ENCODE measurements around the gene MRAP. TPM values are rescaled to one million over a fixed set of nuclear protein-coding genes. Genes with fewer than 3 reads are reported as not detected.

Gene MRAP
- polyA plus RNA-seq, 2 of the 4 experiments (the other 2 are of a cell fraction) = not detected

DNA sequence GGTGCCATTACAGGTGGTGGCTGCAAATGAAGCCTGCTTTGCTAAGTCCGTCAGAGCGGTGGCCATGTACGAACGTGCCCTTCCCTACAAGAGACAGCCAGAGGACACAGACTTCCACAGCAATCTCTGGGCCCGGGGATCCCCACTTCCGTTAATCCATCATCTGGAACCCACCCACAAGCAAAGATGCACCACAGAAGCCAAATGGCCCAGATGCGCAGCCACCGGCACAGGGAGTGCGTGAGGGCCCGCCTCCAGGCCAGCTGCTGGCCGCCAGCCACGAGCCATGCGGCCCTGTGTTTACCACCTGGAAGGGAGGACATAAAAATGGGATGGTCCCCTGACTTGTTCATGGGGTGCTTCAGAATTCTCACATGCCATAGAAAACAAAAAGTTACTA, 22.1 kb downstream of the MRAP start:
- DNase-seq (ENCODE audit: low read depth in 1 of 2, low spot score in 1 of 2) (no peak), FAIRE-seq (no peak), ATAC-seq (no peak)
- POLR2A ChIA-PET = no interaction called here
- WGBS (ENCODE audit: missing lambda C conversion rate) = 92% methylated on average over 7 of the region's 13 CpGs
- Histone ChIP-seq H3K4me3 (no peak overlapping the region), H3K27ac (no peak overlapping the region), H3K9me3 (no peaks in the 10 kb centered on the region), H3K4me2 (no peak overlapping the region), H3K4me1 (peaks cover 18% of the 10 kb centered on the region)
- CTCF ChIA-PET = no interaction called here
- no peak for TF ChIP-seq ZSCAN20 (CRISPR knock-in tag; IDR thresholded peaks at IDR 0.05)

DNA sequence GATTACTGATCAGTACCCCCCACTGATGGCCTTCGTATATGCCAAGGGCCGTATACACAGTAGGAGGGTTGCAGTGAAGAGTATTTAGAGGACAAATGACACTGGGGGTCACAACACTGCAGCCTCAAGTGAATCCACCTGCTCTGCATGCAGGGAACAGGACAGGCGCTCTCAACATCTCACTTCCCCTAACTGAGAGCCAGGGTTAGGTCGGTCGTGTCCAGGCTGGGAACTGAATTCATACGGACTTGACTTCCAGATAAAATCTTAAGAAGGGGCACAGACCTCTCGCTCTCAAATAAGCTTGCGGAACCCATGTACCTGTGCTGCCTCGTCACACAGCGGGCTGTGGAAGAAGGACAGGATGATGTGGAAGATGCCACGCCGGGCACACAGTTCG, 22.8 kb downstream of the MRAP start:
- Histone ChIP-seq H3K4me3 (no peak overlapping the region), H3K9me3 (no peaks in the 10 kb centered on the region), H3K4me1 (peaks cover 18% of the 10 kb centered on the region), H3K4me2 (no peak overlapping the region), H3K27ac (peak overlapping the region in 1 of 2 experiments; percentile 71; a peak in 2 of 6 replicates)
- TF ChIP-seq PHF8 (IDR thresholded peaks at IDR 0.05; ENCODE audit: borderline replicate concordance, low read depth) = no peak
- no peak for TF ChIP-seq TP53 (CRISPR knock-in tag; IDR thresholded peaks at IDR 0.05)
- no peak for TF ChIP-seq GATA3 (IDR thresholded peaks at IDR 0.05; ENCODE audit: borderline replicate concordance)
- no peak for TF ChIP-seq CBX8 (IDR thresholded peaks at IDR 0.05)
- no peak for TF ChIP-seq RAD21 (conservative IDR thresholded peaks at IDR 0.05 in 1 of 2, IDR thresholded peaks at IDR 0.05 in 1 of 2)
- ChIA-PET POLR2A (no interaction called here), CTCF (no interaction called here)
- WGBS (ENCODE audit: missing lambda C conversion rate) = 98% methylated on average over 11 of the region's 13 CpGs
- FAIRE-seq (no peak), ATAC-seq (no peak), DNase-seq (ENCODE audit: low read depth in 1 of 2, low spot score in 1 of 2) (no peak)

DNA sequence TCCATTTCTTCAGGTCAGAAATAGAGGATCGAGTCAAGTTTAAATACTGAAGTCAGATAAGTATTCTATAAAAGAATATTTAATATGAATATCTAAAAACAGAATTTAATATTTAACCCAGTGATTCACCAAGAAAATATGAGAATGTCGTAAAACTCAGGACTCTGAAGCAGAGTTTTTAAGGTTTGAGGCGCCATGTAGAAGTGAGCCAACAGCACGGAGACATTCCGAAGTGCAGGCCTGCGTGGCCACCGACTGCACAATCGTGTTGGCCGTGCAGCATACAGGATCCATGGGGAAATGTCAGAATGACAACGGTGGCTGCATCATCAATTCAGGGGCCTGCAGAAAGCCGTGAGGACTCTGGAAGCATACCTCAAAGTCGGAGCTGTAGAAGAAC, 23.4 kb downstream of the MRAP start:
- peaks cover 18% of the 10 kb centered on the region for H3K4me1 ChIP-seq
- TF ChIP-seq, protein P1, sequence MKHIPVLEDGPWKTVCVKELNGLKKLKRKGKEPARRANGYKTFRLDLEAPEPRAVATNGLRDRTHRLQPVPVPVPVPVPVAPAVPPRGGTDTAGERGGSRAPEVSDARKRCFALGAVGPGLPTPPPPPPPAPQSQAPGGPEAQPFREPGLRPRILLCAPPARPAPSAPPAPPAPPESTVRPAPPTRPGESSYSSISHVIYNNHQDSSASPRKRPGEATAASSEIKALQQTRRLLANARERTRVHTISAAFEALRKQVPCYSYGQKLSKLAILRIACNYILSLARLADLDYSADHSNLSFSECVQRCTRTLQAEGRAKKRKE (CRISPR knock-in tag; IDR thresholded peaks at IDR 0.05; ENCODE audit: low read depth) = no peak
- TF ChIP-seq PHF8 (IDR thresholded peaks at IDR 0.05; ENCODE audit: borderline replicate concordance, low read depth) (no peak), NR3C1 (IDR thresholded peaks at IDR 0.05) (no peak), RCOR1 (IDR thresholded peaks at IDR 0.05; ENCODE audit: low read depth, low read length) (no peak), ZNF302 (CRISPR knock-in tag; IDR thresholded peaks at IDR 0.05) (no peak), POLR2A (IDR thresholded peaks at IDR 0.05; ENCODE audit: low read length) (no peak), CBX2 (IDR thresholded peaks at IDR 0.05; ENCODE audit: borderline replicate concordance, low read depth) (no peak), RFX5 (IDR thresholded peaks at IDR 0.05) (no peak), EHF (CRISPR knock-in tag; IDR thresholded peaks at IDR 0.05) (no peak), SMC3 (IDR thresholded peaks at IDR 0.05) (no peak), RARB (CRISPR knock-in tag; IDR thresholded peaks at IDR 0.05) (no peak), TFCP2L1 (CRISPR knock-in tag; IDR thresholded peaks at IDR 0.05) (no peak), JUN (IDR thresholded peaks at IDR 0.05) (no peak)
- TF ChIP-seq, protein P2, sequence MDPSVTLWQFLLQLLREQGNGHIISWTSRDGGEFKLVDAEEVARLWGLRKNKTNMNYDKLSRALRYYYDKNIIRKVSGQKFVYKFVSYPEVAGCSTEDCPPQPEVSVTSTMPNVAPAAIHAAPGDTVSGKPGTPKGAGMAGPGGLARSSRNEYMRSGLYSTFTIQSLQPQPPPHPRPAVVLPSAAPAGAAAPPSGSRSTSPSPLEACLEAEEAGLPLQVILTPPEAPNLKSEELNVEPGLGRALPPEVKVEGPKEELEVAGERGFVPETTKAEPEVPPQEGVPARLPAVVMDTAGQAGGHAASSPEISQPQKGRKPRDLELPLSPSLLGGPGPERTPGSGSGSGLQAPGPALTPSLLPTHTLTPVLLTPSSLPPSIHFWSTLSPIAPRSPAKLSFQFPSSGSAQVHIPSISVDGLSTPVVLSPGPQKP (IDR thresholded peaks at IDR 0.05; ENCODE audit: low read depth, low read length) = no peak
- TF ChIP-seq, protein P3, sequence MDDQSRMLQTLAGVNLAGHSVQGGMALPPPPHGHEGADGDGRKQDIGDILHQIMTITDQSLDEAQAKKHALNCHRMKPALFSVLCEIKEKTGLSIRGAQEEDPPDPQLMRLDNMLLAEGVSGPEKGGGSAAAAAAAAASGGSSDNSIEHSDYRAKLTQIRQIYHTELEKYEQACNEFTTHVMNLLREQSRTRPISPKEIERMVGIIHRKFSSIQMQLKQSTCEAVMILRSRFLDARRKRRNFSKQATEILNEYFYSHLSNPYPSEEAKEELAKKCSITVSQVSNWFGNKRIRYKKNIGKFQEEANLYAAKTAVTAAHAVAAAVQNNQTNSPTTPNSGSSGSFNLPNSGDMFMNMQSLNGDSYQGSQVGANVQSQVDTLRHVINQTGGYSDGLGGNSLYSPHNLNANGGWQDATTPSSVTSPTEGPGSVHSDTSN (IDR thresholded peaks at IDR 0.05) = no peak
- TF ChIP-seq, protein P4, sequence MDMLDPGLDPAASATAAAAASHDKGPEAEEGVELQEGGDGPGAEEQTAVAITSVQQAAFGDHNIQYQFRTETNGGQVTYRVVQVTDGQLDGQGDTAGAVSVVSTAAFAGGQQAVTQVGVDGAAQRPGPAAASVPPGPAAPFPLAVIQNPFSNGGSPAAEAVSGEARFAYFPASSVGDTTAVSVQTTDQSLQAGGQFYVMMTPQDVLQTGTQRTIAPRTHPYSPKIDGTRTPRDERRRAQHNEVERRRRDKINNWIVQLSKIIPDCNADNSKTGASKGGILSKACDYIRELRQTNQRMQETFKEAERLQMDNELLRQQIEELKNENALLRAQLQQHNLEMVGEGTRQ (IDR thresholded peaks at IDR 0.05) = no peak
- TF ChIP-seq, protein P5, sequence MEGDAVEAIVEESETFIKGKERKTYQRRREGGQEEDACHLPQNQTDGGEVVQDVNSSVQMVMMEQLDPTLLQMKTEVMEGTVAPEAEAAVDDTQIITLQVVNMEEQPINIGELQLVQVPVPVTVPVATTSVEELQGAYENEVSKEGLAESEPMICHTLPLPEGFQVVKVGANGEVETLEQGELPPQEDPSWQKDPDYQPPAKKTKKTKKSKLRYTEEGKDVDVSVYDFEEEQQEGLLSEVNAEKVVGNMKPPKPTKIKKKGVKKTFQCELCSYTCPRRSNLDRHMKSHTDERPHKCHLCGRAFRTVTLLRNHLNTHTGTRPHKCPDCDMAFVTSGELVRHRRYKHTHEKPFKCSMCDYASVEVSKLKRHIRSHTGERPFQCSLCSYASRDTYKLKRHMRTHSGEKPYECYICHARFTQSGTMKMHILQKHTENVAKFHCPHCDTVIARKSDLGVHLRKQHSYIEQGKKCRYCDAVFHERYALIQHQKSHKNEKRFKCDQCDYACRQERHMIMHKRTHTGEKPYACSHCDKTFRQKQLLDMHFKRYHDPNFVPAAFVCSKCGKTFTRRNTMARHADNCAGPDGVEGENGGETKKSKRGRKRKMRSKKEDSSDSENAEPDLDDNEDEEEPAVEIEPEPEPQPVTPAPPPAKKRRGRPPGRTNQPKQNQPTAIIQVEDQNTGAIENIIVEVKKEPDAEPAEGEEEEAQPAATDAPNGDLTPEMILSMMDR (IDR thresholded peaks at IDR 0.05) = no peak
- FAIRE-seq = no peak
- CTCF ChIA-PET = no interaction called here
- 40% methylated on average over 12 of the region's 12 CpGs for WGBS (ENCODE audit: missing lambda C conversion rate)
- H3K4me2 ChIP-seq = peak overlapping the region; percentile 52
- peak overlapping the region; percentile 47 to 71; a peak in 4 of 6 replicates for H3K27ac ChIP-seq
- H3K4me3 ChIP-seq = no peak overlapping the region
- POLR2A ChIA-PET = no interaction called here
- H3K9me3 ChIP-seq = no peaks in the 10 kb centered on the region
- ATAC-seq = peak in 1 of 2 experiments; percentile 63; a peak in 3 of 6 replicates
- DNase-seq (ENCODE audit: low read depth in 1 of 2, low spot score in 1 of 2) = peak in 1 of 2 experiments; percentile 12

Measured in A549 (cell line).